ENCODE measurements around the gene NRTN. TPM values are rescaled to one million over a fixed set of nuclear protein-coding genes. Genes with fewer than 3 reads are reported as not detected.
"Not testable (repeated sequence)": the region's sequence is repeated elsewhere in the genome, so short reads cannot be mapped to it uniquely, and the experiment has no call there.

NRTN gene
- total and polyA plus RNA-seq, 2 of the 4 experiments (the other 2 are of a cell fraction) = 0.17 to 0.18 TPM

GRCh38 chr19:5839065-5840017, 34.5 kb downstream of the NRTN start, which contains the start of gene FUT6:
Gene FUT6, minus strand, starts transcription at chr19:5839702. Its CDS starts 7,135 bp downstream, at chr19:5832567.
- Histone ChIP-seq H3K23ac (ENCODE audit: low read depth, low read length) (no peak within 1 kb of the TSS), H2AK5ac (ENCODE audit: low read depth, low read length) (no peak within 1 kb of the TSS), H2AK9ac (replicated peaks; ENCODE audit: low read depth, low read length, poor library complexity) (no peak within 1 kb of the TSS), H2BK120ac (ENCODE audit: low read depth, low read length) (no peak within 1 kb of the TSS), H3K79me1 (ENCODE audit: low read depth in 1 of 2, low read length in 2 of 2) (no peaks in the 10 kb centered on the region), H4K20me1 (ENCODE audit: insufficient read depth, low read length) (no peaks in the 10 kb centered on the region), H4K8ac (ENCODE audit: low read depth in 2 of 2, low read length in 2 of 2) (no peak within 1 kb of the TSS), H3K9me1 (ENCODE audit: insufficient read depth, low read length) (no peaks in the 10 kb centered on the region), H3K9ac (ENCODE audit: low read depth, low read length) (no peak within 1 kb of the TSS), H3K18ac (ENCODE audit: low read depth, low read length) (no peak within 1 kb of the TSS), H2BK15ac (ENCODE audit: low read depth, low read length) (no peak within 1 kb of the TSS), H4K91ac (ENCODE audit: insufficient read depth, low read depth, low read length) (no peak within 1 kb of the TSS), H4K5ac (ENCODE audit: low read depth, low read length) (no peak within 1 kb of the TSS), H3K4me3 (ENCODE audit: insufficient read depth, low read depth, low read length) (no peak within 1 kb of the TSS), H3K4ac (ENCODE audit: low read depth, low read length) (no peak within 1 kb of the TSS), H3K56ac (ENCODE audit: extremely low read depth, insufficient read depth, low read length) (no peak within 1 kb of the TSS), H3K14ac (replicated peaks; ENCODE audit: low read depth, low read length) (no peak within 1 kb of the TSS), H3K4me2 (ENCODE audit: low read depth, low read length) (no peak within 1 kb of the TSS), H3K27me3 (ENCODE audit: control insufficient read depth, insufficient read depth, low read length) (peaks cover 9% of the 10 kb centered on the region; the same call in 1 of the 2 replicates), H3K9me3 (ENCODE audit: control insufficient read depth, insufficient read depth, low read length) (no peaks in the 10 kb centered on the region), H2BK20ac (ENCODE audit: low read depth, low read length) (no peak within 1 kb of the TSS), H3K4me1 (ENCODE audit: control insufficient read depth, insufficient read depth, low read length) (no peaks in the 10 kb centered on the region), H2BK5ac (ENCODE audit: low read depth, low read length, poor library complexity, severe bottlenecking) (no peak within 1 kb of the TSS), H2AFZ (replicated peaks; ENCODE audit: low read length, poor library complexity) (no peak within 1 kb of the TSS), H3K36me3 (ENCODE audit: control insufficient read depth, insufficient read depth, low read length) (no peaks in the 10 kb centered on the region), H3K27ac (ENCODE audit: insufficient read depth, low read length) (no peak within 1 kb of the TSS)
- POLR2A ChIA-PET (ENCODE audit: unreplicated experiment) = interaction anchor here (0.5 kb wide), 1 partner anchor 17 kb away, joined by 3 read pairs; no protein-coding TSS in a partner anchor
- WGBS, 2 experiments (ENCODE audit: extremely low coverage in 2 of 2, insufficient read length in 1 of 2) = 80% methylated on average over 3 of the region's 9 CpGs; no CpG with 5 or more reads in 1 of the 2 experiments
- no peak for TF ChIP-seq SMC3 (IDR thresholded peaks at IDR 0.05; ENCODE audit: low read depth, low read length)
- no peak for TF ChIP-seq MXI1 (IDR thresholded peaks at IDR 0.05; ENCODE audit: borderline replicate concordance, low read depth, low read length)
- no peak for TF ChIP-seq NFE2L2 (IDR thresholded peaks at IDR 0.05; ENCODE audit: low read depth, low read length)
- TF ChIP-seq RFX5 (IDR thresholded peaks at IDR 0.05; ENCODE audit: low read depth, low read length) = no peak
- no peak for TF ChIP-seq MAFK (IDR thresholded peaks at IDR 0.05; ENCODE audit: low read depth, low read length)
- dilution Hi-C loops (cut with HindIII; ENCODE audit: low sequenced_read_pairs, unreplicated experiment) = no loop called here
- ATAC-seq (ENCODE audit: low read depth) (no peak), DNase-seq (no peak)
- CTCF ChIA-PET = interaction anchor here (0.5 kb wide), 1 partner anchor 31 kb away, joined by 7 read pairs; no protein-coding TSS in a partner anchor
- intact Hi-C loops (cut with micrococcal nuclease) = no loop called here
- in situ Hi-C loops (cut with MboI; ENCODE audit: low sequenced_read_pairs) = no loop called here
- no TSS peak for BruUV-seq (replicated peaks)

GRCh38 chr19:5841735-5842111, 36.9 kb downstream of the NRTN start:
- H3K18ac ChIP-seq (ENCODE audit: low read depth, low read length); H3K36me3 ChIP-seq (ENCODE audit: control insufficient read depth, insufficient read depth, low read length); H2AFZ ChIP-seq (replicated peaks; ENCODE audit: low read length, poor library complexity); H3K9ac ChIP-seq (ENCODE audit: low read depth, low read length); H3K14ac ChIP-seq (replicated peaks; ENCODE audit: low read depth, low read length); H3K23ac ChIP-seq (ENCODE audit: low read depth, low read length); H3K4me1 ChIP-seq (ENCODE audit: control insufficient read depth, insufficient read depth, low read length); H3K27ac ChIP-seq (ENCODE audit: insufficient read depth, low read length); H3K4ac ChIP-seq (ENCODE audit: low read depth, low read length); H3K4me2 ChIP-seq (ENCODE audit: low read depth, low read length); H4K5ac ChIP-seq (ENCODE audit: low read depth, low read length); H3K9me3 ChIP-seq (ENCODE audit: control insufficient read depth, insufficient read depth, low read length); H4K20me1 ChIP-seq (ENCODE audit: insufficient read depth, low read length); dilution Hi-C loops (cut with HindIII; ENCODE audit: low sequenced_read_pairs, unreplicated experiment); H2BK5ac ChIP-seq (ENCODE audit: low read depth, low read length, poor library complexity, severe bottlenecking); H2BK20ac ChIP-seq (ENCODE audit: low read depth, low read length); H3K9me1 ChIP-seq (ENCODE audit: insufficient read depth, low read length); H3K56ac ChIP-seq (ENCODE audit: extremely low read depth, insufficient read depth, low read length); DNase-seq; in situ Hi-C loops (cut with MboI; ENCODE audit: low sequenced_read_pairs); H2BK15ac ChIP-seq (ENCODE audit: low read depth, low read length); H2BK120ac ChIP-seq (ENCODE audit: low read depth, low read length); intact Hi-C loops (cut with micrococcal nuclease); H2AK5ac ChIP-seq (ENCODE audit: low read depth, low read length); BruUV-seq (replicated peaks); H2AK9ac ChIP-seq (replicated peaks; ENCODE audit: low read depth, low read length, poor library complexity); POLR2A ChIA-PET (ENCODE audit: unreplicated experiment); H4K8ac ChIP-seq (ENCODE audit: low read depth in 2 of 2, low read length in 2 of 2); H4K91ac ChIP-seq (ENCODE audit: insufficient read depth, low read depth, low read length); CTCF ChIA-PET; H3K79me1 ChIP-seq (ENCODE audit: low read depth in 1 of 2, low read length in 2 of 2); ATAC-seq (ENCODE audit: low read depth); H3K4me3 ChIP-seq (ENCODE audit: insufficient read depth, low read depth, low read length): not testable (repeated sequence)
- no CpG with 5 or more reads among the region's 6 CpGs for WGBS, 2 experiments (ENCODE audit: extremely low coverage in 2 of 2, insufficient read length in 1 of 2)
- H3K27me3 ChIP-seq (ENCODE audit: control insufficient read depth, insufficient read depth, low read length) = peaks cover 12% of the 10 kb centered on the region; the same call in 1 of the 2 replicates

Data from IMR-90 (cell line).